Limb (tissue), 2 donors: Measurements from ENCODE around the gene BAIAP2.
"Not testable (repeated sequence)": the region's sequence is repeated elsewhere in the genome, so short reads cannot be mapped to it uniquely, and the experiment has no call there.

Experiments used
- DNase-seq, 2 donors: peaks; one replicate each; pipeline ENCODE4 v3.0.0-alpha.2; 2016; ENCODE audit errors: extremely low spot score in 2 of 2

Gene BAIAP2

DNA sequence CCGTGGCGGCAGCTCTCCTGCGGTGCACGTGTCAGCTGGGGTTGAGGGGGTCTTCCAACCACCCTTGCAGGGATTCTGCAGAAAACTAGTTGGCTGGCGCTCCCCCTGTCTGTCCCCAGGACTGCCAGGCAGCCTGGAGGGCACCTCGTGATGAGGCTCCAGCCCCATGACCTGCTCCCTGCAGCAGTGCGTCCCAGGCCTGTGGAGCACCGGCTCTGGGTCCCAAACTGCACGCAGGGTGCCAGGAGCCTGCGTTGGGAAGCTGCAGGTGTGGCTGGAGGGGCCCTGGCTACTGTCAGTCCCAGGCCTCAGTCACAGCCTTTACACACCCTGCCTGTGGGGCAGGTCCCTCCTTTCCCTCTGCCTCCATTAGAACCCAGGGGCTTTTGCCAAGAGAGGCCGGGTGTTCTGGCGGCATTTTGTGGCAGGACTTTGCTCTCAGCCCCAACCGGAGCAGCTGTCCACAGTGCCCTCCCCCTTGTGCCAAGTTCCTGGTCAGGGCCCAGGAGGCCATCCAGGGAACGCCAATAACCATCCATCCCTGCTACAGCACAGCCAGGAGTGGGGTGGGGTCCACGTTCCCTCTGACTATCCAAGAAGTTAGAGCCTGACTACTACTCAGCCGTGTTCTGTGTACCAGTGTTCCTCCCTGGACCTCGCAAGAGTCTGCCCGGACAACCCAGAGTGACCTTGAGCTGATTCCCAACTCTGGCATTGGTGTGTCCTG is 34.2 kb upstream of the BAIAP2 start:
- peak in 1 of 2 donors; percentile 30 for DNase-seq

DNA sequence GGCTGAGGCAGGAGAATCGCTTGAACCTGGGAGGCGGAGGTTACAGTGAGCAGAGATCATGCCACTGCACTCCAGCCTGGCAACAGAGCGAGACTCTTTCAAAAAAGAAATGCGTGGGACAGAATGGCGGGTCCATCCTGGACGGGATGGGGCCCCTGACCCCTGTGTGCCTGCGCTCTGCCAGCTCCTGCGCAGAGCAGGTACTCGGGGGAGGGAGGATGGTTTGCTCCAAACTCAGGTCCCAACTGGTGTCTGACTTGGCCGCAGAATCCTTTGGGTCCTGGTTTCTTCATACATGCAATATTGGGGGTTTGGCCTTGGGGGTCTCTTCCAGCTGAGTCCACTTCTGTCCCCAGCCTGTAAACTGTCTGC is 33.0 kb upstream of the BAIAP2 start:
- no peak for DNase-seq

DNA sequence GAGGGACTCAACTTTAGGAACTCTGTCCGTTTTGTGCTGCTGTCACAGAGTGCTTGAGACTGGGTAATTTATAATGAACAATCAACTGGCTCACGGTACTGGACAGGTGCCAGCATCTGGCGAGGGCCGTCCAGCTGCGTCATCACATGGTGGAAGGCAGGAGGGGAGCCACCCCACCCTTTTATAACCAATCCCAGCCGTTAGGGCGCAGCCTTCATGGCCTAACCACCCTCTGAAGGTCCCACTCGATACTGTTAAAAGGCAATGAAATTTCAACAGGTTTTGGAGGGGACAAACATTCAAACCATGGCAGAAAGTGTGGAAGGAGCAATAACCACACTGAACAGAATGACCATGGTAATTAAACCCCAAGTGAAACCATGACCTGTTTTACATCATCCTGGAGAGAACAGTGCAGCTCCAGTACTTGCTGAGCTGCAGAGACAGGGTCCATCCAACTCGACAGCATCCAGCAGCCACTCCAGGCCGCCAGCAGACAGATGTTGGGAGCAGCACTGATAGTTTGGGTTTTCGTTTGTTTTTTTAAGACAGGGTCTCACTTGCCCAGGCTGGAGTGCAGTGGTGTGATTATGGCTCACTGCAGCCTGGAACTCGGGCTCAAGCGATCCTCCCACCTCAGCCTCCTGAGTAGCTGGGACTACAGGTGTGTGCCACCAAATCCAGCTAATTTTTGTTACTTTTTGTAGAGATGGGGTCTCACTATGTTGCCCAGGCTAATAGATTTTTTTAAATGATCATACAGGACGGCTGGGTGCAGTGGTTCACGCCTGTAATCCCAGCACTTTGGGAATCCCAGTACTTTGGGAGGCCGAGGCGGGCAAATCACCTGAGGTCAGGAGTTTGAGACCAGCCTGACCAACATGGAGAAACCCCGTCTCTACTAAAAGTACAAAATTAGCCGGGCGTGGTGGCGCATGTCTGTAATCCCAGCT is 32.3 kb upstream of the BAIAP2 start:
- peak in 1 of 2 donors; percentile 60 for DNase-seq

DNA sequence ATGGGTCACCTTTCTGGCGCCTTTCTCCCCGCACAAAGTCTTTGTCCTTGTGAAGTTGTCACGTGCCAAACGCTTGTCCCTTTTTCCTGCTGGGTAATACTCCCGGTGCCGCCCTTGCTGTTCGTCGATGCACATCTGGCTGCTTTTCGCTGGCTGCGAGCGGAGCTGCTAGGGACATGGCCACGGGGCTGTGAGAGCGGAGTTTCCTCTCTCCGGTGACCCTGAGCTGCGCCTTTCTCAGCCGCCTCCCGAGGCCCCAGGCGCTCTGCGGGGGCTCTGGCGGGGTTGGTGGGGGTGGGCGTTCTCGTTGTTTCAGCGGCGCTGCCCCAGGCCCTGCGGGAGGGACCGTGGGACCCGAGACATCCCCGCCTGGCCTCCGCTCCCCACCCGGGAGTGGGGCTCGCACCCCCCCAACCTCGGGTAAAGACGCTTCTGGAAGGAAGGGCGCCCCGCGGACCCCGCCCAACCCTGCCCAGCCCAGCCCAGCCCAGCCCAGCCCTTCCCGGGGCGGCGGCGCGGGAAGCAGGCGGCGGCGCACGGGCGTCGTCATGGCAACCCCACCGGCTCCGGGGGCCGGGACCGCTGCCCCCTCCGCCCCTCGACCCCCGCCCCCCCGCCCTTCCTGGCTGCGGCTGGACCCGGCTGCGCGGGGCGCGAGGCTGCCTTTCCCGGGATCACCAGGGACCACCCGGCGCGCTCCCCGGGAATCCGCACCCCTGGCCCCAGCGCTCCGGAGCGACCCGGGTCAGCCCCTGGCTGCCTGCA is 31.1 kb upstream of the BAIAP2 start:
- DNase-seq, result peak in 1 of 2 donors; percentile 64

DNA sequence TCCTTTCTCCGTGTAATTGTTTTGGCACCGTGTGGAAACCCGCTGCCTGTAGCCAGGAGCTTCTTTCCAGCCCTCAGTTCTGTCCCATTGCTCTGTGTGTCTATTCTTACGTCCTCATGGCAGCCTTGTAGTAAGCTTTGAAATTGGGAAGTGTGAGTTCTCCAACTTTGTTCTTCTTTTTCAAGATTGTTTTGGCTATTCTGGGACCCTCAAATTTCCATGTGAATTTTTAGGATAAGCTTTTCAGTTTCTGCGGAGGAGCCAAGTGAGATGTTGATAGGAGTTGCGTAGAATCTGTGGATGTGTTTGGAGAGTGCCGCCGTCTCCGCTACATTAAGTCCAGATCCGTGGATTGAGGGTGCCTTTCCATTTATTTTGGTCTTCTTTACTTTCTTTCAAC is 28.1 kb upstream of the BAIAP2 start:
- DNase-seq, result no peak

DNA sequence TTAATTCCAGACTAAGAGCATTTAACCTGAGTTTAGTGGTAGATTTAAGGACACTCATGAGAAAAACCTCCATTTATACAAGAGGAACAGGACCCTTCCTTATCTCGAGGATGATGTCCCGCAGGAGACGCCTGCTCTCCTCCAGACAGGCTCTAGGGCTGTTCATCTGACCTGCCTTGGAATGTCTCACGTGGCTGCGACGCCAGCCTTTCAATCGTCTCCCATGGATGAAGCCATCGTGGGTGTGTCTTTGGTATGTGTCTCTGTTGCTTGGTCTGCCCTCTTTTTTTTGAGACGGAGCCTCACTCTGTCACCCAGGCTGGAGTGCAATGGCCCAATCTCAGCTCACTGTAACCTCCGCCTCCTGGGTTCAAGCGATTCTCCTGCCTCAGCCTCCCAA is 26.8 kb upstream of the BAIAP2 start:
- DNase-seq, result no peak

DNA sequence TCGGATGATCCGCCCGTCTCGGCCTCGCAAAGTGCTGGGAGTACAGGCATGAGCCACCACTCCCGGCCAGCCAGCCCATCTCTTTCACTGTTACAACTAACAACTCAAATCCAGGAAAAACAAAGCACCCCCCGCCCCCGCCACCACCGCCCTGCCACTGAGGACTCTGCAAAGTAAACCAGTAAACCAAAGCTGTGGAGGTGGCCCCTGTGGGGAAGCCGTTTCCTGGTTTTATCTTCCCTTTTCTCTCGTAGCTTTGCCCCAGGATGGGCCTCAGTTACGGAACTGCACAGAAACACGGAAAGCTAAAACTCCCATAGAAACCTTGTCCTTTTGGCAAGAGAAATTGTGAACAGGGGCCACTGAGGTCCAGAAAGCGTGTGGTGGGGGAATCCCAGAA is 25.8 kb upstream of the BAIAP2 start:
- no peak for DNase-seq

DNA sequence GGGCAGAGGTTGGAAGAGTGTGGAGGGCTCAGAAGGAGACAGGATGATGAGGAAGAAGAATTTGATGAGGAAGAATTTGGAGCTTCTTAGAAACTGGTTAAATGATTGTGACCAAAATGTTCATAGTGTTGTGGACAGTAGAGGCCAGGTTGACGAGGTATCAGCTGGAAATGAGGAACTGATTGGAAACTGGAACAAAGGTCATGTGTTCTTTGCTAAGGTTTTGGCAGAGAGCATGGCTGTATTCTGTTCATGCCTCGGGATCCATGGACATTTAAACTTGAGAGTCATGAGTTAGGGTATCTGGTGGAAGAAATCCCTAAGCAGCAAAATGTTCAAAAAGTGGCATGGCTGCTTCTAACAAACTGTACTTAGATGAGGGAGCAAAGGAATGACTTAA is 24.0 kb upstream of the BAIAP2 start:
- DNase-seq, result no peak

DNA sequence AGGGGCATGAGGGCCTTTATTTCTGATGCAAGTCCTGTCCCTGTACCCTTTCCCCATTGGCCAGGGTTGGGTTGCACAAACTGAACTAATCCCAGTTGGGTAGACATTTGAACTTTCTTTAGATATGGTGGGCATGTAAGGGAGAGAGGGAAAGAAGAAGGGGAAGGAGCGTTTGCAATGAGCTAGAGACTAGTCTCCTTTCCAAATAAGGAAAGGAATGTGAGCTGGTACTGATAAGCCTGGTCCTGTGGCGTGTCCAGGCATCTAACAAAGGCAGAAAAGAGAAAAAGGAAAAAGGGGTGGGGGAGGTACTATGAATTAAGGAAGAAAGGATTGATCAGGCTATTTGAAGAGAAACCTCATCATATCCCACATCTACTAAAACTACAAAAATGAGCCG is 23.0 kb upstream of the BAIAP2 start:
- DNase-seq, result no peak

DNA sequence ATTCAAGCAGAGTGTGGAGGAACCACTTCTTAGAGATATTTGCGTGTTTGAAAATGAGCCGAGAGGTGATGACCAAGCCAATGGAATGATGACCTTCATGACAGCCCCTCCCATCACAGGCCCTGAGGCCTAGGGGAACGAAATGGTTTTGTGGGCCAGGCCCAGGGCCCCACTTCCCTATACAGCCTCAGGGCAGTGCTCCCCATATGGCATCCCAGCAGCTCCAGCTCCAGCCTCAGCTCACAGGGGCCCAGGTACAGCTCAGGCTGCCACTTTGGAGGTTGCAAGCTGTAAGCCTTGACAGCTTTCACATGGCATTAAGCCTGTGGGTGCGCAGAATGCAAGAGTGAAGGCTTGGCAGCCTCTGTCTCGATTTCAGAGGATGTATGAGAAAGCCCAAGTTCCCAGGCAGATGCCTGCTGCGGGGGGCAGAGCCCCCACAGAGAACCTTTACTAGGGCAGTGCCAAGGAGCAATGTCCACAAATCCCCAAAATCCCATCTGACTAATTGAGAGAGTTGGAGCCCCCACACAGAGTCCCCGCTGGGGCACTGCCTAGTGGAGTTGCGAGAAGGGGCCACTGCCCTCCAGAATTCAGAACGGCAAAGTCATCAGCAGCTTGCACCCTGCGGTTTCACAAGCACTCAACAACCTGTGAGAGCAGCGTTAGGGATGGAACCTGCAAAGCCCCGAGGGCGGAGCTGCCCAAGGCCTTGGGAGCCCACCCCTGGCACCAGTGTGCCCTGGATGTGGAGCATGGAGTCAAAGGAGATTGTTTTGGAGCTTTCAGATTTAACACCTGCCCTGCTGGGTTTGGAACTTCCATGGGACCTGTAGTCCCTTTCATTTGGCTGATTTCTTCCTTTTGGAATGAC is 22.1 kb upstream of the BAIAP2 start:
- DNase-seq, result no peak

DNA sequence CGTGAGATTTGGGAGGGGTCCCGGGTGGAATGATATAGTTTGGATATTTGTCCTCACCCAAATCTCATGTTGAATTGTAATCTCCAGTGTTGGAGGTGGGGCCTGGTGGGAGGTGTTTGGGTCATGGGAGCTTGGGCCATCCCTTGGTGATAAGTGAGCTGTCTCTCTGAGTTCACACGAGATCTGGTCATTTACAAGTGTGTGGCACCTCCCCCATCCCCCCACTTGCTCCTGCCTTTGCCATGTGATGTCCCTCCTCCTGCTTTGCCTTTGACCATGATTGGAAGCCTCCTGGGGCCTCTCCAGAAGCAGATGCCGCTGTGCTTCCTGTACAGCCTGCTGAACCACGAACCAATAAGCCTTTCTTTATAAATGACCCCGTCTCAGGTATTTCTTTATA is 21.3 kb upstream of the BAIAP2 start:
- DNase-seq, result no peak

DNA sequence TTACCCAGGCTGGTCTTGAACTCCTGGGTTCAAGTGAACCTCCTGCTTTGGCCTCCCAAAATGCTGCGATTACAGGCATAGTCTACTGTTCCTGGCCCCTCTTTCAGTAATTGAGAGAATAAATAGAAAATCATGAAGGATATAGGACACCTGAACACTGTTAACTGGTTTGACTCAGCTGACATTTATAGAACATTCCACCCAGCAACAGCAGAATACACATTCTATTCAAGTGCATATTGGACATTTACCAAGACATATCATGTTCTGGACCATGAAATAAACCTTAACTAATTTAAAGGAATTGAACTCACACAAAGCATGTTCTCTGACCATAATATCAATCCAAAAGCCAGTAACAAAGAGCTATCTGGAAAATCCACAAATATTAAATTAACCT is 19.8 kb upstream of the BAIAP2 start:
- peak in 1 of 2 donors; percentile 61 for DNase-seq

DNA sequence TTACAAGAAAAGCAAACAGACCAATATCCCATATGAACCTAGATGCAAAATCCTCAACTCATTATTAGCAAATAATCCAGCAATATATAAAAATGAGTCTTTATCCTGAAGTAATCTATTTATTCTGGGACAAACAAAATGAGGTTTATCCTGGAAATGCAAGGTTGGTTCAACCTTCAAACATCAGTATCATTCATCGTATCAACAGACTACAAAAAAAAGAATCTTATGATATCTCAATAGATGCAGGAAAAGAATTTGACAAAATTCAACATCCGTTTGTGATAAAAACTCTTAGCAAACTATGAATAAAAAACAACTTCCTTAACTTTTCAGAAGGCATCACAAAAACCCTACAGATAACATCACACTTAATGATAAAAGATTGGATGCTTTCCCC is 18.4 kb upstream of the BAIAP2 start:
- DNase-seq, result no peak

DNA sequence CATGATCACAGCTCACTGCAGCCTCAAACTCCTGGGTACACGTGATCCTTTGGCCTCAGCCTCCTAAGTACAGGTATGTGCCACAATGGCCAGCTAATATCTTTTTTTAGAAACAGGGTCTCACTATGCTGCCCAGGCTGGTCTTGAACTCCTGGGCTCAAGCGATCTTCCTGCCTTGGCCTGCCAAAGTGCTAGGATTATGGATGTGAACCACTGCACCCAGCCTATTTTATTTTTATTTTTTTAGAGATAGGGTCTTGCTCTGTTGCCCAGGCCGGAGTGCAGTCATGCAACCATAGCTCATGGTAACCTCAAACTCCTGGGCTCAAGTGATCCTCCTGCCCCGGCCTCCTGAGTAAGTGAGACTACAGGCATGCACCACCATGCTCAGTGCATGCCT is 17.6 kb upstream of the BAIAP2 start:
- not testable (repeated sequence) for DNase-seq

DNA sequence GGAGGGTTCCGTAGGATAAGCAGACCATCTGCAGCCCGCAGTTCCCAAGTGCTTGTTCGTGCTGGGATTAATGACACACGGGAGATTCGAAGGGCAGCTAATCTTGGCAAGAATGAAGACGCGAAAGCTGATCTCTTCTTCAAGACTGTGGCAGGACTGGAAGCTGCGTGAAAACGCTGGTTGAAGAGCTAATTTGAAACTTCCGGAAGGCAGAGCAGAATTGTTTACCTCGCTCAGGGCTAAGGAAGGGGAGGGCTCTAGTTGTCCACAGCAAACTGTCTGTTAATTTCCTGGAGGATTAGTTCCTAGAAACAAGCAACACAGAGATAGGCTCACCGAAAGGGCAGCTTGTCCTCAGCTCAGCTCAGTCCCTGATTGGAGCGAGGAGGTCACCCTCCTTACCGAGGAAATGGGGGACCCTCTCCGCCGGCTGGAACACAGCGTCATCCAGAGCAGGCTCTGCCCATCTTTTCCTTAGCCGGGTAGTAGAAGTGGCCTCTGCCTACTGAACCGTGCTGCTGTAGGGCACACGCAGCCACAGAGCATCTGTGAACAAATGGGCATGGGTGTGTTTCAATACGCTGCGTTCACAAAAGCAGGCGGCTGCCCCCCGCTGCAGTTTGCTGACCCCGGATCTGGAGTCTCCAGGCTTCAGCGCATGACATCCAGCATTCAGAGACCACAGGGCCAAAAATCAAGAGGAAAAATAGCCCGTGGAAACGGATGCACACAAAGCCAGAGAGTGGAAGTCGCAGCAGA is 16.7 kb upstream of the BAIAP2 start:
- peak; percentile 50 to 78 for DNase-seq

DNA sequence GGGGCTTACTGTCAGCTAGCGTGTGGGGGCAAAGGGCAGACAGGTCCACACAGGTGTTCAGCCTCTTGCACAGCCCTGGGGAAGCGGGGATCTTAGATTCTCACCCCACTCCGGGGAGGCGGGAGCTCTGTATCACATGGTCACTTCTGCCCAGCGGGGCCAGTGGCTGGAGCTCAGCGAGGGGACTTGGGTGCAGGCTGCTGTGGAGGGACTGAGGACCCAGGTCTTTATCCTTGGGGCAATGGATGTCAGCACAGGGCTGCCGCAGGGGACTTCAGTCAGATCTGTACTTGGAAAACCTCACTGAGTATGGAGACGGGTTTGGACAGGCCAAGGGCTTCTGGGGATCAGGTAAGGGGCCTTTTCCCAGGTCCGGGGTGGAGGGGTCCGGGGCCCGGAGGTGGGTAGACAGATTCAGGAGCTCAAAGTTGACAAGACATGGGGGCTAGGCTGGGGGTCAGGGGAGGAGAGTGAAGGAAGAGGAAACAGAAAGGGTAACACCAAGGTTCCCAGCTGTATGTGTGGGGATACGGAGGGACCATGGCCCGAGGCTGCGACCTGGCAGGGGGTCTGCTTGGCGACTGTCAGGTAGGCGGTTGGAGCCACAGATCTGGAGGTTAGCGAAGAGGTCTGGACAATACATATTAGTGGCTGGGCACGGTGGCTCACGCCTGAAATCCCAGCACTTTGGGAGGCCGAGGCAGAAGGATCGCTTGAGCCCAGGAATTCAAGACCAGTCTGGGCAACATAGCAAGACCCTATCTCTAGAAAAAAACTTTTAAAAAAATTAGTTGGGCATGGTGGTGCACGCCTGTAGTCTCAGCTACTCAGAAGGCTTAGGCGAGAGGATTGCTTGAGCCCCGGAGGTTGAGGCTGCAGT is 15.1 kb upstream of the BAIAP2 start:
- DNase-seq, result no peak

DNA sequence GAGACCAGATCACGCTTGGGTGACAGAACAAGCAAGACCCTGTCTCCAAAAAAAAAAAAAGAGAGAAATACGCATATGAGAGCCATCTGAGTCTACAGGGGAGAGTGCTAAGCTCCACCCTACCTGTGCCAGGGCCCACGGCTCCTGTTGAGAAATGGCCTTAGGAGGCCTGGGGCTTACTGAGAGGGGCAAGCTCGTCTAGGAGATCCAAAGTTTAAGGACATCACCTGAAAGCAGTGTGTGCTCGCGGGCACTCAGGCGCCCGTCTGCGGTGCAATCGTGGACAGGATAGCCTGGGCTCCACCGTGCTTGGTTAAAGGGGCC is 14.5 kb upstream of the BAIAP2 start:
- DNase-seq, result no peak

DNA sequence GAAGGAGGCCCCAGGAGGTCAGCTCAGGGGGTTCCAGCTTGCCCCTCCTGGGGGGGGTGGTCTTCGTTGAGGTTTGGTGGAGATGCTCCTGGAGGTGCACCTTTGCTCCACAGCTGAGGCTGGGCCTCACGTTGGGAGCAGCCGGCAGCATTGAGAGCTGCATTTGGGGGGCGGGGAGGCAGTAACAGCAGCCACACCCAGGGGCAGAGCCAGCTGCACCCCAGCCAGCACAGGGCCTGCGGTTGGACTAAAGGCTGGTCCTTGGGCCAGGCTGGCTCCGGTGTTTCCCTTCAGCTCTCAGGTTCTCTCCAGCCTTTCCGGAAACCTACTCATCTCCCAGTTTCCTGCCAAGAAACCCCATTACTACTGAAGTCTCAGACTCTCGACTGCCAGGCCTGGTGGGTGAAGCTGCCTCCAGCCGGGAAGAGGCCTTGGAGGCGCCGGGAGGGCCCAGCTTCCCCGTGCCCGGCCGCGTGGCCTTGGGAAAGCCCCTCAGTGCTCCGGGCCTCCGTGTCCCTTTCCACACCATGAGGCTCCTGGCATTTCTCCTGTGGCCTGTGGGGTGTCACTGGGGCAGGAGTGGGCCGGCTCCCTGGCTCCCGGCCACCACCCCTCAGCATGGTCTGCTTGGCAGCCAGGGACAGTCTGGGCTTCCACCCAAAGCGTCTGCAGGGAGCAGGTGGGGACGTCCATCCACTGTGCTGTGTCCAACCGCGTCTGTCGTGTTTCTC is 14.0 kb upstream of the BAIAP2 start:
- peak in 1 of 2 donors; percentile 62 for DNase-seq
